Fibroblast of skin of abdomen (primary cell): ENCODE measurements around the gene DMXL2.

Experiments
- DNase-seq: peaks from one replicate; pipeline ENCODE4 v3.0.0-alpha.2; 2013

Gene DMXL2

GRCh38 chr15:51403946-51404695 lies 218.4 kb downstream of the DMXL2 start:
- no peak for DNase-seq

- peak; percentile 32 for DNase-seq
Observed at GRCh38 chr15:51403072-51403878, 219.3 kb downstream of the DMXL2 start.

GRCh38 chr15:51401872-51402517 lies 220.6 kb downstream of the DMXL2 start:
- peak; percentile 28 for DNase-seq

GRCh38 chr15:51401051-51401780 lies 221.4 kb downstream of the DMXL2 start:
- DNase-seq = no peak

- no peak for DNase-seq
Observed at GRCh38 chr15:51398626-51399025, 223.9 kb downstream of the DMXL2 start.
